AML-193 (cell line): Measurements from ENCODE around the gene MGAT1.

ENCODE experiments used
- DNase-seq, 2 experiments: peaks; one replicate each; lab custom pipeline; 2025; lab: John Stamatoyannopoulos, UW

Gene MGAT1

GRCh38 chr5:180823940-180824629 is 21.5 kb upstream of the MGAT1 start:
- DNase-seq = no peak

GRCh38 chr5:180823346-180823745 is 20.7 kb upstream of the MGAT1 start:
- no peak for DNase-seq

- no peak for DNase-seq
Observed at GRCh38 chr5:180821538-180821937, 18.9 kb upstream of the MGAT1 start.

GRCh38 chr5:180820788-180821321 is 18.2 kb upstream of the MGAT1 start:
- no peak for DNase-seq

- no peak for DNase-seq
Observed at GRCh38 chr5:180818677-180819341, 16.2 kb upstream of the MGAT1 start.

- DNase-seq = no peak
Observed at GRCh38 chr5:180817893-180818674, 15.5 kb upstream of the MGAT1 start.

GRCh38 chr5:180816608-180817534 is 14.3 kb upstream of the MGAT1 start:
- DNase-seq = no peak

- peak; percentile 47 to 58 for DNase-seq
Observed at GRCh38 chr5:180815293-180815917, 12.8 kb upstream of the MGAT1 start.

GRCh38 chr5:180813420-180813819 is 10.8 kb upstream of the MGAT1 start:
- no peak for DNase-seq

- no peak for DNase-seq
Observed at GRCh38 chr5:180811623-180812124, 9.1 kb upstream of the MGAT1 start.

GRCh38 chr5:180810959-180811622 is 8.5 kb upstream of the MGAT1 start:
- peak; percentile 27 to 29 for DNase-seq

- peak; percentile 78 to 79 for DNase-seq
Observed at GRCh38 chr5:180810210-180810958, 7.8 kb upstream of the MGAT1 start.

GRCh38 chr5:180809403-180810209 is 7.0 kb upstream of the MGAT1 start:
- DNase-seq = peak; percentile 73 to 81

GRCh38 chr5:180808461-180809000 is 5.9 kb upstream of the MGAT1 start:
- no peak for DNase-seq

GRCh38 chr5:180807654-180808414 is 5.2 kb upstream of the MGAT1 start:
- DNase-seq = no peak

GRCh38 chr5:180807046-180807445 is 4.4 kb upstream of the MGAT1 start:
- no peak for DNase-seq

- DNase-seq = no peak
Observed at GRCh38 chr5:180806351-180807011, 3.9 kb upstream of the MGAT1 start.
